PC-3 (cell line): ENCODE results near the gene WNK4.
"Not testable (repeated sequence)": the region's sequence is repeated elsewhere in the genome, so short reads cannot be mapped to it uniquely, and the experiment has no call there.

ENCODE experiments used
- EZH2 ChIP-seq: fragments of 300-600 bp; sonication (generic); IDR thresholded peaks from one replicate; pipeline ENCODE4 v1.6.1; 2017; ENCODE audit warnings: antibody characterized with exemption, mild to moderate bottlenecking, low read length; ENCODE audit not compliant: unreplicated experiment
- EZH2phosphoT487 ChIP-seq: fragments of 300-600 bp; sonication (generic); IDR thresholded peaks from 2 replicates; pipeline ENCODE4 v1.6.1; 2018; ENCODE audit warnings: mild to moderate bottlenecking, antibody characterized with exemption, low read length, borderline replicate concordance
- TF ChIP-seq, protein P1 (sequence below): fragments of 300-600 bp; sonication (generic); conservative IDR thresholded peaks from 2 replicates; pipeline ENCODE4 v1.5.1; 2017; ENCODE audit warnings: antibody characterized with exemption, low read depth, mild to moderate bottlenecking, low read length

DNA sequence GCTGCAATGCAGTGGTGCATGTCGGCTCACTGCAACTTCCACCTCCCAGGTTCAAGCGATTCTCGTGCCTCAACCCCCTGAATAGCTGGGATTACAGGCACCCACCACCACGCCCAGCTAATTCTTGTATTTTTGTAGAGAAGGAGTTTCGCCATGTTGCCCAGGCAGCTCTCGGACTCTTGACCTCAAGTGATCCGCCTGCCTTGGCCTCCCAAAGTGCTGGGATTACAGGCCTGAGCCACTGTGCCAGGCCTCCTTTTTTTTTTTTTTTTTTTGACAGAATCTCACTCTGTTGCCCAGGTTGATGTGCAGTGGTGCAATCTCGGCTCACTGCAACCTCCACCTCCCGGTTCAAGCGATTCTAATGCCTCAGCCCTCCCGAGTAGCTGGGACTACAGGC, 37.5 kb upstream of the WNK4 start:
- TF ChIP-seq, protein P1, sequence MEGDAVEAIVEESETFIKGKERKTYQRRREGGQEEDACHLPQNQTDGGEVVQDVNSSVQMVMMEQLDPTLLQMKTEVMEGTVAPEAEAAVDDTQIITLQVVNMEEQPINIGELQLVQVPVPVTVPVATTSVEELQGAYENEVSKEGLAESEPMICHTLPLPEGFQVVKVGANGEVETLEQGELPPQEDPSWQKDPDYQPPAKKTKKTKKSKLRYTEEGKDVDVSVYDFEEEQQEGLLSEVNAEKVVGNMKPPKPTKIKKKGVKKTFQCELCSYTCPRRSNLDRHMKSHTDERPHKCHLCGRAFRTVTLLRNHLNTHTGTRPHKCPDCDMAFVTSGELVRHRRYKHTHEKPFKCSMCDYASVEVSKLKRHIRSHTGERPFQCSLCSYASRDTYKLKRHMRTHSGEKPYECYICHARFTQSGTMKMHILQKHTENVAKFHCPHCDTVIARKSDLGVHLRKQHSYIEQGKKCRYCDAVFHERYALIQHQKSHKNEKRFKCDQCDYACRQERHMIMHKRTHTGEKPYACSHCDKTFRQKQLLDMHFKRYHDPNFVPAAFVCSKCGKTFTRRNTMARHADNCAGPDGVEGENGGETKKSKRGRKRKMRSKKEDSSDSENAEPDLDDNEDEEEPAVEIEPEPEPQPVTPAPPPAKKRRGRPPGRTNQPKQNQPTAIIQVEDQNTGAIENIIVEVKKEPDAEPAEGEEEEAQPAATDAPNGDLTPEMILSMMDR: not testable (repeated sequence)
- TF ChIP-seq EZH2phosphoT487, EZH2: not testable (repeated sequence)
